K562 (cell line): ENCODE measurements around the gene ELL3. TPM values are rescaled to one million over a fixed set of nuclear protein-coding genes. Genes with fewer than 3 reads are reported as not detected.
A peak's percentile ranks its signal among the peaks of the same experiment; 100 is the strongest.

Source experiments
- BACH1 ChIP-seq: fragments of 200-800 bp; sonication (Bioruptor generic); IDR thresholded peaks from 2 replicates; pipeline ENCODE4 v1.6.1; 2016; ENCODE audit warnings: missing genetic modification characterization, missing compliant biosample characterization
- CHCHD3 ChIP-seq: fragments of 250-450 bp; sonication (Bioruptor Pico); IDR thresholded peaks from 2 replicates; pipeline ENCODE4 v2.1.2; 2022; ENCODE audit warnings: mild to moderate bottlenecking
- CSDE1 ChIP-seq, 2 experiments: fragments of 450-650 bp; IDR thresholded peaks; 2 replicates each; pipeline ENCODE4 v1.6.1; 2016; ENCODE audit warnings: mild to moderate bottlenecking in 1 of 2
- ESRRB ChIP-seq: fragments of 250-450 bp; sonication (Bioruptor Pico); IDR thresholded peaks from 2 replicates; pipeline ENCODE4 v1.5.0; 2020; ENCODE audit warnings: mild to moderate bottlenecking, moderate library complexity, borderline replicate concordance
- NCOA6 ChIP-seq: fragments of 450-650 bp; IDR thresholded peaks from 2 replicates; pipeline ENCODE4 v1.6.1; 2017; ENCODE audit warnings: mild to moderate bottlenecking
- RBM34 ChIP-seq: fragments of 200-400 bp; formaldehyde crosslinking; IDR thresholded peaks from 2 replicates; pipeline ENCODE4 v1.6.1; 2018; ENCODE audit warnings: low read length, borderline replicate concordance; ENCODE audit not compliant: insufficient read depth
- ZNF263 ChIP-seq: sonication (generic); formaldehyde crosslinking; IDR thresholded peaks from 2 replicates; pipeline ENCODE4 v1.8.0; 2022; ENCODE audit warnings: mild to moderate bottlenecking, missing genetic modification reagents, borderline replicate concordance
- ZNF444 ChIP-seq: fragments of 250-450 bp; sonication (Bioruptor Pico); IDR thresholded peaks from 2 replicates; pipeline ENCODE4 v1.4.0; 2020; ENCODE audit warnings: mild to moderate bottlenecking, moderate library complexity
- ZNF717 ChIP-seq: fragments of 250-450 bp; sonication (Bioruptor Pico); IDR thresholded peaks from 2 replicates; pipeline ENCODE4 v1.5.0; 2021
- ZNF764 ChIP-seq: fragments of 250-450 bp; sonication (Bioruptor Pico); IDR thresholded peaks from 2 replicates; pipeline ENCODE4 v1.4.0; 2020; ENCODE audit warnings: low read depth, mild to moderate bottlenecking, moderate library complexity
- polyA plus RNA-seq, 8 experiments: library from polyadenylated mRNA; depleted of rRNA in 4 of 8; stranded (reverse) in 5 of 8; unstranded in 3 of 8; fragments of >200 nt; fragmentation: Nextera tagmentation in 2 of 8; fragmentation: Illumina TruSeq in 1 of 8; extraction: Ambion mirVana in 2 of 8; extraction: Trizol in 1 of 8; gene quantifications; 2 replicates each; pipeline versions ENCODE4 v1.2.1 to v1.2.3, GENCODE V29; 2011 to 2014; ENCODE audit warnings: inconsistent platforms in 1 of 8, missing spikeins in 1 of 8
- total RNA-seq, 7 experiments: library from RNA; depleted of rRNA in 6 of 7; stranded (reverse); fragments of >200 nt in 6 of 7; fragmentation: Illumina TruSeq in 2 of 7; extraction: Trizol in 2 of 7; gene quantifications; 2 replicates each; pipeline versions ENCODE4 v1.2.1 to v1.2.3, GENCODE V29; 2011 to 2021; ENCODE audit warnings: low replicate concordance in 1 of 7
- TF ChIP-seq, protein P1 (sequence below): fragments of 450-650 bp; IDR thresholded peaks from 2 replicates; pipeline ENCODE4 v1.6.1; 2016; ENCODE audit warnings: borderline replicate concordance
- TF ChIP-seq, protein P2 (sequence below), 2 experiments: IDR thresholded peaks; 2 replicates each; pipeline ENCODE4 v1.6.1; 2011; ENCODE audit warnings: borderline replicate concordance in 1 of 2, control low read depth in 1 of 2, low read depth in 1 of 2, low read length in 1 of 2, mild to moderate bottlenecking in 1 of 2, mixed read lengths in 1 of 2, moderate library complexity in 1 of 2; ENCODE audit not compliant: insufficient read depth in 1 of 2, insufficient read length in 1 of 2, poor library complexity in 1 of 2, severe bottlenecking in 1 of 2; ENCODE audit errors: extremely low read depth in 1 of 2
- TF ChIP-seq, protein P3 (sequence below): fragments of 200-400 bp; formaldehyde crosslinking; IDR thresholded peaks from 2 replicates; pipeline ENCODE4 v1.6.1; 2017; ENCODE audit warnings: mild to moderate bottlenecking, low read depth, low read length, moderate library complexity
- TF ChIP-seq, protein P4 (sequence below), 3 experiments: fragments of 200-800 bp in 1 of 3; sonication (Bioruptor generic) in 1 of 3; sonication (generic) in 1 of 3; formaldehyde crosslinking in 1 of 3; IDR thresholded peaks; 2 replicates each; pipeline versions ENCODE4 v1.6.1 to v1.8.0; 2016 to 2022; ENCODE audit warnings: mild to moderate bottlenecking in 2 of 3, missing compliant biosample characterization in 2 of 3, missing genetic modification characterization in 2 of 3, missing genetic modification reagents in 1 of 3
- TF ChIP-seq, protein P5 (sequence below): fragments of 450-650 bp; formaldehyde crosslinking; IDR thresholded peaks from 2 replicates; pipeline ENCODE4 v1.4.0; 2020; ENCODE audit warnings: mild to moderate bottlenecking, mixed read lengths
- TF ChIP-seq, protein P6 (sequence below): fragments of 250-450 bp; sonication (Bioruptor Pico); IDR thresholded peaks from 2 replicates; pipeline ENCODE4 v1.8.0; 2021; ENCODE audit warnings: mild to moderate bottlenecking, moderate library complexity

Gene ELL3
- total and polyA plus RNA-seq, 9 of the 15 experiments (the other 6 are each of a cell fraction or from before 2014, with no cell fraction given), result 0.80 to 5.2 (median 2.6) TPM

DNA sequence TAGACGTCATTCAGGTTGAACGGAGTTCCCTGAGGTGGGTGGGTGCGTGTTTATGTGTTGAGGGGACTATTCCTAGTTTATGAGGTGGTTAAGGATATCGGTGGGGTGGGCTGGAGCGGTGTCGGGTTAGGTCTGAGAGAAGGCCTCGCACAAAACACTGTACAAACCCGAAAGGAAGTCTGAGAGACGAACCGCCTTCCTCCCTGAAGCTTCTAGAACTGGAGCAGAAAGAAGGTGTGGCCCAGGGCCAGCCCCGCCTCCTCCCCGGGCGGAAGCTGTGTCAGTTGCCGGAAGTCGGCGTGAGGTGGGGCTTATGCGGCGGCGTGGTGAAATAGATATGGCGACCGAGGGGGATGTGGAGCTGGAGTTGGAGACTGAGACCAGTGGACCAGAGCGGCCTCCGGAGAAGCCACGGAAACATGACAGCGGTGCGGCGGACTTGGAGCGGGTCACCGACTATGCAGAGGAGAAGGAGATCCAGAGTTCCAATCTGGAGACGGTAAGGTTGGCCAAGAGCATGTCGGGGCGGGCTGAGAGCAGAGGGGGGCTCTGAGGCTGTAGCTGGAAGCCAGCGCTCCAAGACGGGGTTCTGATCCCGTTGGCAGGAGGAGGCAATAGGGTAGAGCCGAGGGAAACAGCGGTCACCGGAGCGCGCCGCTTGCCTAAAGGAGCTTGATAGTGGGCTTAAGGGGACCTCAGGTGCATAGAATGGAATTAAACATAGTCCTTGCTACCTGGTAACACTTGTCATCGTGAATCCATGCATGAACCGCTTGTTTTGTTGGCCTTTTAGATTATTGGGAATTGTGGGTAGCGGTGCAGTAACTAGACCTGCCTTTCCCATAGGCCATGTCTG is 23.7 kb upstream of the ELL3 start, which contains the start of gene HYPK (continued):
- TF ChIP-seq, protein P1, sequence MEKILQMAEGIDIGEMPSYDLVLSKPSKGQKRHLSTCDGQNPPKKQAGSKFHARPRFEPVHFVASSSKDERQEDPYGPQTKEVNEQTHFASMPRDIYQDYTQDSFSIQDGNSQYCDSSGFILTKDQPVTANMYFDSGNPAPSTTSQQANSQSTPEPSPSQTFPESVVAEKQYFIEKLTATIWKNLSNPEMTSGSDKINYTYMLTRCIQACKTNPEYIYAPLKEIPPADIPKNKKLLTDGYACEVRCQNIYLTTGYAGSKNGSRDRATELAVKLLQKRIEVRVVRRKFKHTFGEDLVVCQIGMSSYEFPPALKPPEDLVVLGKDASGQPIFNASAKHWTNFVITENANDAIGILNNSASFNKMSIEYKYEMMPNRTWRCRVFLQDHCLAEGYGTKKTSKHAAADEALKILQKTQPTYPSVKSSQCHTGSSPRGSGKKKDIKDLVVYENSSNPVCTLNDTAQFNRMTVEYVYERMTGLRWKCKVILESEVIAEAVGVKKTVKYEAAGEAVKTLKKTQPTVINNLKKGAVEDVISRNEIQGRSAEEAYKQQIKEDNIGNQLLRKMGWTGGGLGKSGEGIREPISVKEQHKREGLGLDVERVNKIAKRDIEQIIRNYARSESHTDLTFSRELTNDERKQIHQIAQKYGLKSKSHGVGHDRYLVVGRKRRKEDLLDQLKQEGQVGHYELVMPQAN, result peak; percentile 97
- TF ChIP-seq CSDE1 (IDR thresholded peaks at IDR 0.05), result no peak
- no peak for TF ChIP-seq NCOA6
- TF ChIP-seq ZNF764, result no peak
- TF ChIP-seq ZNF717 (CRISPR knock-in tag), result no peak
- TF ChIP-seq, protein P2, sequence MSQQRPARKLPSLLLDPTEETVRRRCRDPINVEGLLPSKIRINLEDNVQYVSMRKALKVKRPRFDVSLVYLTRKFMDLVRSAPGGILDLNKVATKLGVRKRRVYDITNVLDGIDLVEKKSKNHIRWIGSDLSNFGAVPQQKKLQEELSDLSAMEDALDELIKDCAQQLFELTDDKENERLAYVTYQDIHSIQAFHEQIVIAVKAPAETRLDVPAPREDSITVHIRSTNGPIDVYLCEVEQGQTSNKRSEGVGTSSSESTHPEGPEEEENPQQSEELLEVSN (IDR thresholded peaks at IDR 0.05; ENCODE audit: borderline replicate concordance in 1 of 2, extremely low read depth in 1 of 2, insufficient read depth in 1 of 2, insufficient read length in 1 of 2, low read depth in 1 of 2, low read length in 1 of 2, poor library complexity in 1 of 2, severe bottlenecking in 1 of 2), result no peak
- TF ChIP-seq BACH1 (tag), result no peak
- TF ChIP-seq, protein P3, sequence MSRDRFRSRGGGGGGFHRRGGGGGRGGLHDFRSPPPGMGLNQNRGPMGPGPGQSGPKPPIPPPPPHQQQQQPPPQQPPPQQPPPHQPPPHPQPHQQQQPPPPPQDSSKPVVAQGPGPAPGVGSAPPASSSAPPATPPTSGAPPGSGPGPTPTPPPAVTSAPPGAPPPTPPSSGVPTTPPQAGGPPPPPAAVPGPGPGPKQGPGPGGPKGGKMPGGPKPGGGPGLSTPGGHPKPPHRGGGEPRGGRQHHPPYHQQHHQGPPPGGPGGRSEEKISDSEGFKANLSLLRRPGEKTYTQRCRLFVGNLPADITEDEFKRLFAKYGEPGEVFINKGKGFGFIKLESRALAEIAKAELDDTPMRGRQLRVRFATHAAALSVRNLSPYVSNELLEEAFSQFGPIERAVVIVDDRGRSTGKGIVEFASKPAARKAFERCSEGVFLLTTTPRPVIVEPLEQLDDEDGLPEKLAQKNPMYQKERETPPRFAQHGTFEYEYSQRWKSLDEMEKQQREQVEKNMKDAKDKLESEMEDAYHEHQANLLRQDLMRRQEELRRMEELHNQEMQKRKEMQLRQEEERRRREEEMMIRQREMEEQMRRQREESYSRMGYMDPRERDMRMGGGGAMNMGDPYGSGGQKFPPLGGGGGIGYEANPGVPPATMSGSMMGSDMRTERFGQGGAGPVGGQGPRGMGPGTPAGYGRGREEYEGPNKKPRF, result no peak
- no peak for TF ChIP-seq ESRRB (CRISPR knock-in tag)
- no peak for TF ChIP-seq ZNF444
- TF ChIP-seq, protein P4, sequence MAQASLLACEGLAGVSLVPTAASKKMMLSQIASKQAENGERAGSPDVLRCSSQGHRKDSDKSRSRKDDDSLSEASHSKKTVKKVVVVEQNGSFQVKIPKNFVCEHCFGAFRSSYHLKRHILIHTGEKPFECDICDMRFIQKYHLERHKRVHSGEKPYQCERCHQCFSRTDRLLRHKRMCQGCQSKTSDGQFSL (CRISPR knock-in tag; IDR thresholded peaks at IDR 0.05), result no peak
- TF ChIP-seq, protein P4 (tag; IDR thresholded peaks at IDR 0.05), result no peak
- TF ChIP-seq RBM34, result no peak
- TF ChIP-seq, protein P5, sequence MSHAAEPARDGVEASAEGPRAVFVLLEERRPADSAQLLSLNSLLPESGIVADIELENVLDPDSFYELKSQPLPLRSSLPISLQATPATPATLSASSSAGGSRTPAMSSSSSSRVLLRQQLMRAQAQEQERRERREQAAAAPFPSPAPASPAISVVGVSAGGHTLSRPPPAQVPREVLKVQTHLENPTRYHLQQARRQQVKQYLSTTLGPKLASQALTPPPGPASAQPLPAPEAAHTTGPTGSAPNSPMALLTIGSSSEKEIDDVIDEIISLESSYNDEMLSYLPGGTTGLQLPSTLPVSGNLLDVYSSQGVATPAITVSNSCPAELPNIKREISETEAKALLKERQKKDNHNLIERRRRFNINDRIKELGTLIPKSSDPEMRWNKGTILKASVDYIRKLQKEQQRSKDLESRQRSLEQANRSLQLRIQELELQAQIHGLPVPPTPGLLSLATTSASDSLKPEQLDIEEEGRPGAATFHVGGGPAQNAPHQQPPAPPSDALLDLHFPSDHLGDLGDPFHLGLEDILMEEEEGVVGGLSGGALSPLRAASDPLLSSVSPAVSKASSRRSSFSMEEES (CRISPR knock-in tag), result no peak
- no peak for TF ChIP-seq CHCHD3
- TF ChIP-seq ZNF263, result no peak
- TF ChIP-seq, protein P6, sequence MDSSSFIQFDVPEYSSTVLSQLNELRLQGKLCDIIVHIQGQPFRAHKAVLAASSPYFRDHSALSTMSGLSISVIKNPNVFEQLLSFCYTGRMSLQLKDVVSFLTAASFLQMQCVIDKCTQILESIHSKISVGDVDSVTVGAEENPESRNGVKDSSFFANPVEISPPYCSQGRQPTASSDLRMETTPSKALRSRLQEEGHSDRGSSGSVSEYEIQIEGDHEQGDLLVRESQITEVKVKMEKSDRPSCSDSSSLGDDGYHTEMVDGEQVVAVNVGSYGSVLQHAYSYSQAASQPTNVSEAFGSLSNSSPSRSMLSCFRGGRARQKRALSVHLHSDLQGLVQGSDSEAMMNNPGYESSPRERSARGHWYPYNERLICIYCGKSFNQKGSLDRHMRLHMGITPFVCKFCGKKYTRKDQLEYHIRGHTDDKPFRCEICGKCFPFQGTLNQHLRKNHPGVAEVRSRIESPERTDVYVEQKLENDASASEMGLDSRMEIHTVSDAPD (CRISPR knock-in tag), result no peak
